ENCODE measurements around the gene DIPK1B.

DIPK1B gene

GRCh38 chr9:136669791-136670464, 42.4 kb upstream of the DIPK1B start:
- H3K27ac ChIP-seq (replicated peaks): no peak overlapping the region
- no peak overlapping the region for H3K4me3 ChIP-seq (replicated peaks; ENCODE audit: insufficient read depth, low read length)
- peaks cover 27% of the 10 kb centered on the region for H3K27me3 ChIP-seq (ENCODE audit: insufficient read depth, poor library complexity, severe bottlenecking)
- TF ChIP-seq CTCF (IDR thresholded peaks at IDR 0.05; ENCODE audit: insufficient read depth, low read length): no peak
- TF ChIP-seq SPI1 (IDR thresholded peaks at IDR 0.05; ENCODE audit: borderline replicate concordance, low read depth): no peak
- no peak for TF ChIP-seq REST (IDR thresholded peaks at IDR 0.05; ENCODE audit: insufficient replicate concordance, low read depth)
- TF ChIP-seq POLR2AphosphoS5 (IDR thresholded peaks at IDR 0.05; ENCODE audit: low read depth): no peak
- no peak for TF ChIP-seq GABPA (IDR thresholded peaks at IDR 0.05; ENCODE audit: low read depth)
- DNase-seq (ENCODE audit: low read depth in 1 of 2, low spot score in 1 of 2): no peak

- peaks cover 24% of the 10 kb centered on the region for H3K27me3 ChIP-seq (ENCODE audit: insufficient read depth, poor library complexity, severe bottlenecking)
- no peak overlapping the region for H3K27ac ChIP-seq (replicated peaks)
- H3K4me3 ChIP-seq (replicated peaks; ENCODE audit: insufficient read depth, low read length): no peak overlapping the region
- no peak for TF ChIP-seq GABPA (IDR thresholded peaks at IDR 0.05; ENCODE audit: low read depth)
- no peak for TF ChIP-seq REST (IDR thresholded peaks at IDR 0.05; ENCODE audit: insufficient replicate concordance, low read depth)
- no peak; the same call in 1 of the 2 replicates for TF ChIP-seq POLR2AphosphoS5 (IDR thresholded peaks at IDR 0.05; ENCODE audit: low read depth)
- TF ChIP-seq SPI1 (IDR thresholded peaks at IDR 0.05; ENCODE audit: borderline replicate concordance, low read depth): no peak
- TF ChIP-seq CTCF (IDR thresholded peaks at IDR 0.05; ENCODE audit: insufficient read depth, low read length): no peak
- DNase-seq (ENCODE audit: low read depth in 1 of 2, low spot score in 1 of 2): no peak
These were observed 41.7 kb upstream of the DIPK1B start for GRCh38 chr9:136670576-136671253.

- H3K4me3 ChIP-seq (replicated peaks; ENCODE audit: insufficient read depth, low read length): no peak overlapping the region
- peaks cover 24% of the 10 kb centered on the region for H3K27me3 ChIP-seq (ENCODE audit: insufficient read depth, poor library complexity, severe bottlenecking)
- TF ChIP-seq GABPA (IDR thresholded peaks at IDR 0.05; ENCODE audit: low read depth) (no peak), POLR2AphosphoS5 (IDR thresholded peaks at IDR 0.05; ENCODE audit: low read depth) (no peak), SPI1 (IDR thresholded peaks at IDR 0.05; ENCODE audit: borderline replicate concordance, low read depth) (no peak), CTCF (IDR thresholded peaks at IDR 0.05; ENCODE audit: insufficient read depth, low read length) (no peak), REST (IDR thresholded peaks at IDR 0.05; ENCODE audit: insufficient replicate concordance, low read depth) (no peak)
- no peak overlapping the region for H3K27ac ChIP-seq (replicated peaks)
- DNase-seq (ENCODE audit: low read depth in 1 of 2, low spot score in 1 of 2): no peak
These were observed 41.1 kb upstream of the DIPK1B start for GRCh38 chr9:136671254-136671614.
